IMR-90 (cell line): Measurements from ENCODE around the gene DSE. TPM values are rescaled to one million over a fixed set of nuclear protein-coding genes. Genes with fewer than 3 reads are reported as not detected.

Experiments
- ATAC-seq: fragments of 200-7000 bp; cut with Tn5 transposase; 2 replicates; pipeline ENCODE4 v1.9.1; 2020; ENCODE audit warnings: low read depth, mild to moderate bottlenecking, moderate library complexity
- BruUV-seq: library from RNA; stranded (reverse); fragments of 400-500 nt; replicated peaks from 2 replicates; lab custom pipeline; 2021; lab: Mats Ljungman, UMichigan
- CTCF ChIA-PET: fragments of 300-600 bp; formaldehyde crosslinking; extraction: SDS; loops from one replicate; lab custom pipeline; 2021; ENCODE audit warnings: antibody characterized with exemption; lab: Yijun Ruan, JAX
- POLR2A ChIA-PET: fragments of 300-600 bp; sonication (Branson Sonifier 250); formaldehyde crosslinking; loops from one replicate; lab custom pipeline; 2022; ENCODE audit warnings: antibody characterized with exemption; ENCODE audit not compliant: unreplicated experiment; lab: Charles Lee
- DNase-seq: peaks from one replicate; pipeline ENCODE4 v3.0.0; 2013
- H2AFZ ChIP-seq: replicated peaks from 2 replicates; pipeline ENCODE3; 2013; ENCODE audit warnings: low read length, mild to moderate bottlenecking; ENCODE audit not compliant: poor library complexity
- H2AK5ac ChIP-seq: 2 replicates; pipeline ENCODE4 v1.6.1; 2013; ENCODE audit warnings: low read depth, low read length, inconsistent platforms
- H2AK9ac ChIP-seq: replicated peaks from 2 replicates; pipeline ENCODE3; 2013; ENCODE audit warnings: mild to moderate bottlenecking, low read depth, low read length, moderate library complexity; ENCODE audit not compliant: poor library complexity
- H2BK120ac ChIP-seq: 2 replicates; pipeline ENCODE4 v1.6.1; 2013; ENCODE audit warnings: low read depth, low read length, inconsistent platforms
- H2BK15ac ChIP-seq: 3 replicates; pipeline ENCODE4 v1.6.1; 2013; ENCODE audit warnings: low read depth, low read length, inconsistent platforms
- H2BK20ac ChIP-seq: 2 replicates; pipeline ENCODE4 v1.6.1; 2013; ENCODE audit warnings: low read depth, mild to moderate bottlenecking, inconsistent platforms, low read length, moderate library complexity
- H2BK5ac ChIP-seq: 2 replicates; pipeline ENCODE4 v1.6.1; 2013; ENCODE audit warnings: mild to moderate bottlenecking, low read depth, low read length, inconsistent platforms; ENCODE audit not compliant: poor library complexity, severe bottlenecking
- H3K14ac ChIP-seq: replicated peaks from 2 replicates; pipeline ENCODE4 v1.6.1; 2013; ENCODE audit warnings: low read depth, low read length, inconsistent platforms
- H3K18ac ChIP-seq: 2 replicates; pipeline ENCODE4 v1.6.1; 2013; ENCODE audit warnings: low read depth, low read length, control low read depth
- H3K23ac ChIP-seq: 2 replicates; pipeline ENCODE4 v1.6.1; 2013; ENCODE audit warnings: low read depth, low read length, inconsistent platforms
- H3K27ac ChIP-seq: 2 replicates; pipeline ENCODE4 v1.5.1; 2013; ENCODE audit warnings: mild to moderate bottlenecking, control low read depth, low read length; ENCODE audit not compliant: insufficient read depth
- H3K27me3 ChIP-seq: 2 replicates; pipeline ENCODE4 v1.6.1; 2013; ENCODE audit warnings: low read length; ENCODE audit not compliant: control insufficient read depth, insufficient read depth
- H3K36me3 ChIP-seq: 2 replicates; pipeline ENCODE4 v1.6.1; 2013; ENCODE audit warnings: low read length, mixed read lengths; ENCODE audit not compliant: control insufficient read depth, insufficient read depth
- H3K4ac ChIP-seq: 2 replicates; pipeline ENCODE4 v1.6.1; 2013; ENCODE audit warnings: low read depth, low read length, inconsistent platforms
- H3K4me1 ChIP-seq: 2 replicates; pipeline ENCODE4 v1.6.1; 2013; ENCODE audit warnings: low read length, mixed read lengths; ENCODE audit not compliant: control insufficient read depth, insufficient read depth
- H3K4me2 ChIP-seq: 2 replicates; pipeline ENCODE4 v1.6.1; 2013; ENCODE audit warnings: low read depth, mild to moderate bottlenecking, control low read depth, low read length, moderate library complexity
- H3K4me3 ChIP-seq: 2 replicates; pipeline ENCODE4 v1.5.1; 2013; ENCODE audit warnings: low read depth, mild to moderate bottlenecking, control low read depth, low read length, moderate library complexity; ENCODE audit not compliant: insufficient read depth
- H3K56ac ChIP-seq: 2 replicates; pipeline ENCODE4 v1.6.1; 2013; ENCODE audit warnings: low read length, inconsistent platforms; ENCODE audit not compliant: insufficient read depth; ENCODE audit errors: extremely low read depth
- H3K79me1 ChIP-seq, 2 experiments: 2 replicates each; pipeline ENCODE4 v1.6.1; 2013; ENCODE audit warnings: low read length in 2 of 2, inconsistent platforms in 1 of 2, low read depth in 1 of 2
- H3K9ac ChIP-seq: 2 replicates; pipeline ENCODE4 v1.6.1; 2013; ENCODE audit warnings: low read depth, low read length, control low read depth
- H3K9me1 ChIP-seq: 2 replicates; pipeline ENCODE4 v1.6.1; 2013; ENCODE audit warnings: low read length, inconsistent platforms; ENCODE audit not compliant: insufficient read depth
- H3K9me3 ChIP-seq: 2 replicates; pipeline ENCODE4 v1.6.1; 2013; ENCODE audit warnings: low read length; ENCODE audit not compliant: control insufficient read depth, insufficient read depth
- H4K20me1 ChIP-seq: 2 replicates; pipeline ENCODE4 v1.6.1; 2013; ENCODE audit warnings: low read length, inconsistent platforms; ENCODE audit not compliant: insufficient read depth
- H4K5ac ChIP-seq: 2 replicates; pipeline ENCODE4 v1.6.1; 2013; ENCODE audit warnings: mild to moderate bottlenecking, low read depth, low read length, control low read depth
- H4K8ac ChIP-seq, 2 experiments: 2 replicates each; pipeline ENCODE4 v1.6.1; 2013; ENCODE audit warnings: low read depth in 2 of 2, low read length in 2 of 2, control low read depth in 1 of 2, inconsistent platforms in 1 of 2
- H4K91ac ChIP-seq: 2 replicates; pipeline ENCODE4 v1.6.1; 2013; ENCODE audit warnings: low read depth, low read length, inconsistent platforms; ENCODE audit not compliant: insufficient read depth
- ELK1 ChIP-seq: fragments of 150-350 bp; IDR thresholded peaks from 2 replicates; pipeline ENCODE4 v1.6.1; 2016; ENCODE audit warnings: low read depth, mild to moderate bottlenecking, low read length, moderate library complexity, borderline replicate concordance
- FOS ChIP-seq: fragments of 150-350 bp; IDR thresholded peaks from 2 replicates; pipeline ENCODE4 v1.6.1; 2016; ENCODE audit warnings: low read depth, low read length
- NFE2L2 ChIP-seq: fragments of 150-350 bp; IDR thresholded peaks from 2 replicates; pipeline ENCODE4 v1.6.1; 2016; ENCODE audit warnings: low read depth, mild to moderate bottlenecking, low read length
- RFX5 ChIP-seq: IDR thresholded peaks from 2 replicates; pipeline ENCODE4 v1.8.0; 2012; ENCODE audit warnings: low read depth, mild to moderate bottlenecking, low read length, moderate library complexity
- SMC3 ChIP-seq: fragments of 150-350 bp; IDR thresholded peaks from 2 replicates; pipeline ENCODE4 v1.6.1; 2016; ENCODE audit warnings: low read depth, mild to moderate bottlenecking, antibody characterized with exemption, low read length, moderate library complexity
- dilution Hi-C: fragments of 300-500 bp; cut with HindIII; formaldehyde crosslinking; loops from one replicate; pipeline ENCODE4 v1.14.3; 2018; ENCODE audit warnings: low sequenced_read_pairs; ENCODE audit not compliant: unreplicated experiment
- in situ Hi-C: fragments of 300-500 bp; cut with MboI; formaldehyde crosslinking; loops from 3 replicates; pipeline ENCODE4 v1.14.3; 2019; ENCODE audit warnings: low sequenced_read_pairs, inconsistent platforms, mixed read lengths
- intact Hi-C: fragments of 100-400 bp; cut with micrococcal nuclease; formaldehyde crosslinking; loops from 2 replicates; pipeline ENCODE4 v1.10.0; 2022
- polyA plus RNA-seq, 3 experiments: library from polyadenylated mRNA; depleted of rRNA; stranded (reverse); fragments of >200 nt; gene quantifications; 2 replicates each; pipeline ENCODE4 v1.2.3, GENCODE V29; 2012; ENCODE audit warnings: low replicate concordance in 1 of 3
- total RNA-seq: library from RNA; depleted of rRNA; stranded (reverse); fragments of >200 nt; gene quantifications from 2 replicates; pipeline ENCODE4 v1.2.3, GENCODE V29; 2012

The DSE gene
- total and polyA plus RNA-seq, 2 of the 4 experiments (the other 2 are of a cell fraction) = 48.0 to 154 TPM

GRCh38 chr6:116329156-116329555 lies 41.6 kb upstream of the DSE start:
- CTCF ChIA-PET = no interaction called here
- no TSS peak for BruUV-seq
- H3K9me3 ChIP-seq = peaks cover 2% of the 10 kb centered on the region; the same call in 1 of the 2 replicates
- no peak overlapping the region for H3K56ac ChIP-seq
- H3K9ac ChIP-seq = no peak overlapping the region
- H4K8ac ChIP-seq = no peak overlapping the region
- H2BK20ac ChIP-seq = no peak overlapping the region
- no peak overlapping the region for H2BK5ac ChIP-seq
- H3K4me3 ChIP-seq = no peak overlapping the region
- no peak overlapping the region for H3K4me2 ChIP-seq
- no peak overlapping the region for H3K18ac ChIP-seq
- H3K14ac ChIP-seq = no peak overlapping the region
- H4K5ac ChIP-seq = no peak overlapping the region
- intact Hi-C loops (no loop called here), in situ Hi-C loops (no loop called here), dilution Hi-C loops (no loop called here)
- no peaks in the 10 kb centered on the region for H4K20me1 ChIP-seq
- no peaks in the 10 kb centered on the region for H3K27me3 ChIP-seq
- ATAC-seq (peak; percentile 81), DNase-seq (peak; percentile 38)
- no peaks in the 10 kb centered on the region; a peak in 2 of 4 replicates for H3K79me1 ChIP-seq
- H3K27ac ChIP-seq = no peak overlapping the region
- no peak overlapping the region for H2AK9ac ChIP-seq
- no peak overlapping the region for H4K91ac ChIP-seq
- H2AK5ac ChIP-seq = no peak overlapping the region
- no peak overlapping the region for H2BK15ac ChIP-seq
- POLR2A ChIA-PET = interaction anchor here (0.6 kb wide), 1 partner anchor 32 kb away, joined by 3 read pairs; no protein-coding TSS in a partner anchor
- H2BK120ac ChIP-seq = no peak overlapping the region
- H3K4me1 ChIP-seq = peaks cover 1% of the 10 kb centered on the region; the same call in 1 of the 2 replicates
- H3K23ac ChIP-seq = no peak overlapping the region
- H3K36me3 ChIP-seq = no peaks in the 10 kb centered on the region
- TF ChIP-seq RFX5 = no peak
- no peak for TF ChIP-seq ELK1
- TF ChIP-seq FOS = no peak
- TF ChIP-seq NFE2L2 = no peak
- no peak for TF ChIP-seq SMC3
- no peak overlapping the region for H3K4ac ChIP-seq
- H3K9me1 ChIP-seq = no peaks in the 10 kb centered on the region
- H2AFZ ChIP-seq = no peak overlapping the region
